HepG2 (cell line): ENCODE results near the gene DPP6. TPM values are rescaled to one million over a fixed set of nuclear protein-coding genes. Genes with fewer than 3 reads are reported as not detected.

Experiments used
- ATAC-seq: fragments of 200-7000 bp; cut with Tn5 transposase; 3 replicates; pipeline ENCODE4 v1.9.1; 2020; ENCODE audit warnings: mild to moderate bottlenecking, moderate library complexity
- BruUV-seq: library from RNA; stranded (reverse); fragments of 400-500 nt; replicated peaks from 2 replicates; lab custom pipeline; 2021; lab: Mats Ljungman, UMichigan
- CTCF ChIA-PET: fragments of 300-600 bp; formaldehyde crosslinking; extraction: SDS; loops from one replicate; lab custom pipeline; 2021; ENCODE audit warnings: low total read pairs, inconsistent platforms, low intra/inter-chr PET ratio; lab: Yijun Ruan, JAX
- POLR2A ChIA-PET: fragments of 350-600 bp; sonication (Branson Sonifier 250); formaldehyde crosslinking; loops from one replicate; lab custom pipeline; 2020; ENCODE audit warnings: antibody characterized with exemption, inconsistent platforms; lab: Yijun Ruan, JAX
- DNase-seq: peaks from one replicate; pipeline ENCODE4 v3.0.0-alpha.2; 2015; ENCODE audit warnings: low spot score
- FAIRE-seq: peaks from 3 replicates; lab custom pipeline; 2011; peaks lifted over from hg19 to GRCh38; lab: Jason Lieb, UNC
- H2AFZ ChIP-seq: one replicate; pipeline ENCODE4 v1.6.1; 2011; ENCODE audit warnings: low read length, inconsistent platforms
- H3K27ac ChIP-seq: fragments of 300-600 bp; 3 replicates; pipeline ENCODE4 v1.8.0; 2011; ENCODE audit warnings: mixed run types, mild to moderate bottlenecking, mixed read lengths, low read length, inconsistent platforms; ENCODE audit not compliant: insufficient read depth; ENCODE audit errors: extremely low read length
- H3K27me3 ChIP-seq, 2 experiments: fragments of 200-600 bp in 1 of 2; 2 replicates in 1 of 2; 3 replicates in 1 of 2; pipeline versions ENCODE4 v1.6.0 to v1.8.0; 2011; ENCODE audit warnings: low read length in 2 of 2, mild to moderate bottlenecking in 2 of 2, moderate library complexity in 2 of 2, inconsistent platforms in 1 of 2; ENCODE audit not compliant: insufficient read depth in 2 of 2, control insufficient read depth in 1 of 2
- H3K36me3 ChIP-seq, 2 experiments: fragments of 200-600 bp in 1 of 2; replicated peaks in 1 of 2; 2 replicates in 1 of 2; 3 replicates in 1 of 2; pipeline versions ENCODE4 v1.5.1 to v1.8.0; 2011; ENCODE audit warnings: low read length in 2 of 2, inconsistent platforms in 1 of 2; ENCODE audit not compliant: insufficient read depth in 2 of 2, control insufficient read depth in 1 of 2
- H3K4me1 ChIP-seq: 2 replicates; pipeline ENCODE4 v1.5.1; 2012; ENCODE audit warnings: low read length, inconsistent platforms; ENCODE audit not compliant: insufficient read depth
- H3K4me2 ChIP-seq: 2 replicates; pipeline ENCODE4 v1.6.0; 2011; ENCODE audit warnings: low read depth, low read length, inconsistent platforms
- H3K4me3 ChIP-seq, 3 experiments: fragments of 200-600 bp in 1 of 3; sonication (generic), shearing (Covaris generic) in 1 of 3; replicated peaks in 1 of 3; 2 replicates each; pipeline ENCODE4 v1.5.1; 2011 to 2016; ENCODE audit warnings: low read length in 3 of 3, inconsistent platforms in 2 of 3, low read depth in 2 of 3, mild to moderate bottlenecking in 2 of 3, control low read depth in 1 of 3, mixed read lengths in 1 of 3; ENCODE audit not compliant: insufficient read depth in 1 of 3
- H3K79me2 ChIP-seq: one replicate; pipeline ENCODE4 v1.6.1; 2011; ENCODE audit warnings: low read length, inconsistent platforms; ENCODE audit not compliant: insufficient read depth
- H3K9ac ChIP-seq: 2 replicates; pipeline ENCODE4 v1.6.0; 2011; ENCODE audit warnings: mild to moderate bottlenecking, low read depth, low read length, inconsistent platforms; ENCODE audit not compliant: insufficient read depth
- H3K9me3 ChIP-seq: 2 replicates; pipeline ENCODE4 v1.5.1; 2012; ENCODE audit warnings: mild to moderate bottlenecking, low read length
- H4K20me1 ChIP-seq: 2 replicates; pipeline ENCODE4 v1.6.0; 2011; ENCODE audit warnings: inconsistent platforms, mild to moderate bottlenecking, low read length, moderate library complexity; ENCODE audit not compliant: insufficient read depth
- DMAP1 ChIP-seq: IDR thresholded peaks from 2 replicates; pipeline ENCODE4 v1.6.1; 2016
- ESRRA ChIP-seq: sonication (generic); formaldehyde crosslinking; IDR thresholded peaks from 2 replicates; pipeline ENCODE4 v1.5.1; 2020; ENCODE audit warnings: mild to moderate bottlenecking, low read depth, missing genetic modification reagents
- FOXO1 ChIP-seq: sonication (generic); formaldehyde crosslinking; IDR thresholded peaks from 2 replicates; pipeline ENCODE4 v1.4.0; 2020; ENCODE audit warnings: missing genetic modification reagents
- GATA4 ChIP-seq: sonication (generic); IDR thresholded peaks from 2 replicates; pipeline ENCODE4 v1.6.1; 2016; ENCODE audit warnings: antibody characterized with exemption, low read depth, borderline replicate concordance
- JUND ChIP-seq: sonication (generic); formaldehyde crosslinking; IDR thresholded peaks from 2 replicates; pipeline ENCODE4 v1.8.0; 2022; ENCODE audit warnings: mild to moderate bottlenecking, missing genetic modification reagents
- MYC ChIP-seq: sonication (generic); formaldehyde crosslinking; IDR thresholded peaks from 2 replicates; pipeline ENCODE4 v1.9.0; 2021; ENCODE audit warnings: missing genetic modification reagents, borderline replicate concordance
- POLR2AphosphoS5 ChIP-seq: IDR thresholded peaks from 2 replicates; pipeline ENCODE4 v1.6.1; 2012; ENCODE audit warnings: low read depth, low read length
- RARA ChIP-seq: IDR thresholded peaks from 2 replicates; pipeline ENCODE4 v1.6.1; 2016; ENCODE audit warnings: missing genetic modification reagents, missing compliant biosample characterization
- SIX1 ChIP-seq: sonication (generic); formaldehyde crosslinking; IDR thresholded peaks from 2 replicates; pipeline ENCODE4 v1.4.0; 2020; ENCODE audit warnings: missing genetic modification reagents, borderline replicate concordance
- SP4 ChIP-seq: sonication (generic); formaldehyde crosslinking; IDR thresholded peaks from 2 replicates; pipeline ENCODE4 v1.8.1; 2023; ENCODE audit warnings: mild to moderate bottlenecking, missing genetic modification reagents
- TEAD3 ChIP-seq: optimal IDR thresholded peaks from 2 replicates; pipeline ENCODE3; 2016; ENCODE audit warnings: borderline replicate concordance
- TP53 ChIP-seq: sonication (generic); formaldehyde crosslinking; conservative IDR thresholded peaks from 2 replicates; pipeline ENCODE4 v1.4.0; 2020; ENCODE audit warnings: missing genetic modification reagents
- ZBTB38 ChIP-seq: sonication (generic); formaldehyde crosslinking; IDR thresholded peaks from 2 replicates; pipeline ENCODE4 v1.5.1; 2020; ENCODE audit warnings: mild to moderate bottlenecking, missing genetic modification reagents
- ZNF124 ChIP-seq: sonication (generic); formaldehyde crosslinking; IDR thresholded peaks from 2 replicates; pipeline ENCODE4 v1.4.0; 2020; ENCODE audit warnings: missing genetic modification reagents
- ZNF160 ChIP-seq: sonication (generic); formaldehyde crosslinking; IDR thresholded peaks from 2 replicates; pipeline ENCODE4 v1.8.0; 2022; ENCODE audit warnings: mild to moderate bottlenecking, inconsistent platforms, missing genetic modification reagents
- ZNF24 ChIP-seq: fragments of 450-650 bp; IDR thresholded peaks from 2 replicates; pipeline ENCODE4 v1.6.1; 2017; ENCODE audit warnings: antibody characterized with exemption, mild to moderate bottlenecking
- ZNF335 ChIP-seq: sonication (generic); formaldehyde crosslinking; IDR thresholded peaks from 2 replicates; pipeline ENCODE4 v1.4.0; 2020; ENCODE audit warnings: missing genetic modification reagents
- ZSCAN9 ChIP-seq: IDR thresholded peaks from 2 replicates; pipeline ENCODE4 v1.6.1; 2016; ENCODE audit warnings: borderline replicate concordance
- WGBS: methylation state at CpG from one replicate; pipeline ENCODE4 v1.1.6; 2017; ENCODE audit warnings: low lambda C conversion rate; 5-methylcytosine and 5-hydroxymethylcytosine counted together
- in situ Hi-C: cut with HindIII; loops from 2 replicates; pipeline ENCODE4 v1.10.0; 2017; ENCODE audit warnings: low pct_unique_long_range_greater_than_20kb; ENCODE audit not compliant: extremely low pct_ligation_motif_present
- intact Hi-C: fragments of 100-400 bp; cut with micrococcal nuclease; formaldehyde crosslinking; loops from one replicate; pipeline ENCODE4 v1.10.0; 2022; ENCODE audit not compliant: unreplicated experiment
- polyA plus RNA-seq, 8 experiments: library from polyadenylated mRNA; depleted of rRNA in 3 of 8; stranded (reverse) in 7 of 8; unstranded in 1 of 8; fragments of >200 nt; fragmentation: Illumina TruSeq in 4 of 8; extraction: Trizol in 4 of 8; gene quantifications; 2 replicates each; pipeline versions ENCODE4 v1.2.1 to v1.2.3, GENCODE V29; 2011 to 2016; ENCODE audit warnings: low read depth in 4 of 8, missing spikeins in 1 of 8, mixed read lengths in 1 of 8; ENCODE audit not compliant: insufficient read depth in 1 of 8
- total RNA-seq, 5 experiments: library from RNA; depleted of rRNA; stranded (reverse); fragments of >200 nt; fragmentation: Illumina TruSeq; extraction: Trizol; gene quantifications; 2 replicates each; pipeline ENCODE4 v1.2.3, GENCODE V29; 2016; ENCODE audit warnings: low read depth in 1 of 5
- TF ChIP-seq, protein P1 (sequence below): sonication (generic); formaldehyde crosslinking; IDR thresholded peaks from 2 replicates; pipeline ENCODE4 v1.4.0; 2020; ENCODE audit warnings: missing genetic modification reagents

DPP6 gene
- total and polyA plus RNA-seq, 2 of the 13 experiments (the other 11 are each of a cell fraction or from before 2014, with no cell fraction given), result not detected

DNA sequence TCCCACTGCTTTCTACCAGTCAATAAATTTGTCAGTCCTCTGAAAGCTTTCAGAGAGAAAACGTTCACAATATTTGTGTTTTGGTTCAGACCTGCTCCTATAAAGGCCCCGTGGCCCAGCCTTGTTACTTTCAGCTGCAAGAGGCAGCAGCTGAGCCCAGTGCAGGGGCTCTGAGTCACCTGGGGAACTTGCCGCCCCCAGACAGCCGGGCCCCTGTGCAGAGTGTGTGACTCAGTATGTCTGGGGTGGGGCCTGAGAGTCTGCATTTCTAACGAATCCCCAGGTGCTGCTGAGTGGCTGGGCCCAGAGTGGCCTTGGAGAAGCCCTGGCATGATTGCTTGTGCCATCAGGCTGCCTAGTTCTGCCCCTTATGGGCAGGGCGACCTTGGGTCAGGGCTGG, 647.2 kb downstream of the DPP6 start:
- no peaks in the 10 kb centered on the region for H3K4me1 ChIP-seq
- H3K9me3 ChIP-seq, result no peaks in the 10 kb centered on the region
- intact Hi-C loops, result no loop called here
- H3K4me3 ChIP-seq, result no peak overlapping the region
- BruUV-seq, result no TSS peak
- ChIA-PET POLR2A (no interaction called here), CTCF (interaction anchor here (1.1 kb wide), 1 partner anchor 45 kb away, joined by 3 read pairs; no protein-coding TSS in a partner anchor)
- no peak overlapping the region for H2AFZ ChIP-seq
- H4K20me1 ChIP-seq, result no peaks in the 10 kb centered on the region
- H3K9ac ChIP-seq, result no peak overlapping the region
- in situ Hi-C loops, result no loop called here
- H3K27me3 ChIP-seq, result peaks cover 2 to 27% of the 10 kb centered on the region in 2 experiments; a peak in 3 of 5 replicates
- FAIRE-seq (no peak), ATAC-seq (no peak), DNase-seq (no peak)
- no peaks in the 10 kb centered on the region for H3K36me3 ChIP-seq
- no peak overlapping the region for H3K27ac ChIP-seq
- no peaks in the 10 kb centered on the region for H3K79me2 ChIP-seq
- 0% methylated on average over 5 of the region's 6 CpGs for WGBS
- H3K4me2 ChIP-seq, result no peak overlapping the region
- TF ChIP-seq ZNF335 (CRISPR knock-in tag) (no peak), POLR2AphosphoS5 (no peak), TP53 (CRISPR knock-in tag) (no peak), MYC (CRISPR knock-in tag) (no peak), ZNF124 (CRISPR knock-in tag) (no peak), ZNF160 (CRISPR knock-in tag) (no peak), GATA4 (no peak), DMAP1 (CRISPR knock-in tag) (no peak), RARA (CRISPR knock-in tag) (no peak), TEAD3 (CRISPR knock-in tag) (no peak), ZSCAN9 (CRISPR knock-in tag) (no peak), ZBTB38 (CRISPR knock-in tag) (no peak), ZNF24 (no peak), ESRRA (CRISPR knock-in tag) (no peak), FOXO1 (CRISPR knock-in tag) (no peak), SIX1 (CRISPR knock-in tag) (no peak), SP4 (CRISPR knock-in tag) (no peak), JUND (no peak)
- TF ChIP-seq, protein P1, sequence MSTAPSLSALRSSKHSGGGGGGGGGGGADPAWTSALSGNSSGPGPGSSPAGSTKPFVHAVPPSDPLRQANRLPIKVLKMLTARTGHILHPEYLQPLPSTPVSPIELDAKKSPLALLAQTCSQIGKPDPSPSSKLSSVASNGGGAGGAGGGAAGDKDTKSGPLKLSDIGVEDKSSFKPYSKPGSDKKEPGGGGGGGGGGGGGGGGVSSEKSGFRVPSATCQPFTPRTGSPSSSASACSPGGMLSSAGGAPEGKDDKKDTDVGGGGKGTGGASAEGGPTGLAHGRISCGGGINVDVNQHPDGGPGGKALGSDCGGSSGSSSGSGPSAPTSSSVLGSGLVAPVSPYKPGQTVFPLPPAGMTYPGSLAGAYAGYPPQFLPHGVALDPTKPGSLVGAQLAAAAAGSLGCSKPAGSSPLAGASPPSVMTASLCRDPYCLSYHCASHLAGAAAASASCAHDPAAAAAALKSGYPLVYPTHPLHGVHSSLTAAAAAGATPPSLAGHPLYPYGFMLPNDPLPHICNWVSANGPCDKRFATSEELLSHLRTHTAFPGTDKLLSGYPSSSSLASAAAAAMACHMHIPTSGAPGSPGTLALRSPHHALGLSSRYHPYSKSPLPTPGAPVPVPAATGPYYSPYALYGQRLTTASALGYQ (CRISPR knock-in tag), result no peak
